NCI-H82 treated with DMSO at 0.1 percent for 48 hours (cell line): ENCODE results near the gene MYO5A.

Experiments used
- DNase-seq: peaks from one replicate; lab custom pipeline; 2025; ENCODE audit not compliant: unreplicated experiment; lab: John Stamatoyannopoulos, UW

Gene MYO5A

DNA sequence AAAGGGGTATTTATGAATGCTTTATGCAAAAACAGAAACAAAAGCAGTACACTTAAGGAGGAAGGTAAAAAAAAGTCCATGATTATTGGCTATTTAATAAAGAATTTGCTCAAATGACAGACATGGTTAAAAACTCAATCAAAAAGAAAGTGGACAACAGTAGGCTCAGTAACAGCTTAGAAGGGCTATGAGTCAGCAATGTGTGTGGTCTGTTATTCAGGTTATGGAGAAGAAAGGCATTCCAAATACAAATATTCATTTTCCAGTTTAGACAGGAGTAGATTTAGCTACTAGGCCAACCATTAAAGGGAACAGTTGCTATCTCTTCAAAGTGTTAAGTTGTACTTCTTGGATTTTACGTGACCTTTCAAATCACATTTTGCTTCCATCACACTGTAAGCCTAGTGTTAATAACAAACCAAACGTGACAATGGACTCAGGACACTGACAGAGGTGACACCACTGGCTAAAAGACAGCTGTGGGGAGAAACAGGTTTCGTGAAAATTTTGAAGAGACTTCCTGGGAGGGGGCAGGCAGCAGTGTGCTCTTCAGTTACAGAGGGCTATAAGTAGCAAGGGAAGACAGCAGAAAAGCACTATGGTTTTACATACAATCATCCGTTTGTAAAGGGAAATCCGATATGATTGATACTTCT, 191.4 kb downstream of the MYO5A start:
- no peak for DNase-seq

GRCh38 chr15:52336529-52336928, 192.2 kb downstream of the MYO5A start:
- DNase-seq, result no peak

GRCh38 chr15:52334491-52335160, 194.1 kb downstream of the MYO5A start:
- DNase-seq, result no peak

DNA sequence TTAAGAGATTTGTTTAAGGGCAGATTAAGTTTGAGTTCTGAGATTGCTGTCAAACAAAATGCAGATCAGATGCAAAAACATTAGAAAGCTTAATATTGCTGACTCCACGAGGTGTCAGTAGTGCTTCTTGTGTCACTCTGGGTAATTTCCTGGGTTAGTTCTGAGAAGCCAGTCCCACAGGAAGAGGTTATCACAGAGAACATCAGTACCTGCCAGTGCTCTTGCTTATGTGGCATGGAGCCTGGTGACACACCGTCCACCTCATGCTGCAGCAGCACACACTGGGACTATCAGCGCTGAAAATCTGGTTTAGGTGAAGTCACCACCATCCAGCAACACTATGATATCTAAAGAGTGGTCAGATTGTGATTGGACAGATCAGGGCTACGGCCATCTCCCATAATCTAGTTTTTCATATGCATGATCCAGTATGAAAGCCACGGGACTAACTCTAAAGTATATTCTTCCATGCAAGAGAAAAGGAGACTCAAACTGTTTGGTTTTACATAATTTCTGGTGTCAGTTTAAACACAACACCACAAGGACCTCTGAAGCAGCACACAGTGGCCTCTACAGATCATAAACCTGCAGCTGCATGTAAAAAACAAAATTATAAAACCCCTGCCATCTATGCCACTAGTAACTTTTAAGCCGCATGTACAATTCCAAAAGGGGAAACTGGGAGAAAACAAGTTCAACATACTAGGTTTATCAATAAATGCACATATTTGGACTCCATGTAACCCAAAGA, 197.0 kb downstream of the MYO5A start:
- DNase-seq, result no peak

GRCh38 chr15:52329987-52330386, 198.7 kb downstream of the MYO5A start:
- no peak for DNase-seq

DNA sequence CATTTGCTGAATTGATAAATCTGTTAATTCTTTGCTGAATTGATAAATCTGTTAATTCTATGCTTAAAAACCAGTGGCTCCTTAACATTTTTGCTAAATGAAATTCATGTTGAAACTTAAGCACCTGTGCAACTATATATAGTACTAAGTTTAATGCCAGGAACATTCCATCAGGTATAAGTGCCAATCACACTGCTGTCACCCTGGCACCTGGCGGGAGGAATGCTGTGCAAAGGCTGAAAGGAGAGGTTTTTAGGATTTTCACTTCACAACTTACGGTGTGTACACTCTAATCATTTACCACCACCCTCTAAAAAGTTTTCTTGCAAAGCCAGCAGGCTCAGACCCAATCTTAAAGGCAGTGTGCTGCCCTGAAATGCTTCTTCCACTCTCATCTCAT, 199.5 kb downstream of the MYO5A start:
- DNase-seq, result no peak

DNA sequence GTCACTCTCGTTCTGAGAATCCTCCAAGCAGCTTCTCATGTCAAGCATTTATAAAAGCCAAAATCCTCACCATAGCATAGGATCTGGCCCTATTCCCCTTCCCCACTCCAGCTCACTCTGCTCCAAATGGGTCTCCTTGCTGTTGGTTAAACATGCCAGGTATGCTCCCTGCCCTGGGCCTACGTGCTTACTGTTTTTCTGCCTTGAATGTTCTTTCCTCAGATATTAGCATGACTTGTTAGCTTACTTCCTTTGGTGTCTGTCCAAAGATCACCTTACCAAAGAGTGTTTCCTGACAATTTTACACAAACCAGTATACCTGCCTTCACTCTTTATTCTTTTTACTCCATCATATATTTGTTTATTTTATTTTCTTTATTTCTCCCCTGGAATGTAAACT, 200.0 kb downstream of the MYO5A start:
- DNase-seq, result no peak

- peak; percentile 20 for DNase-seq
Measured at GRCh38 chr15:52326756-52327155, 201.9 kb downstream of the MYO5A start.

- no peak for DNase-seq
Measured at GRCh38 chr15:52324109-52324508, 204.6 kb downstream of the MYO5A start.

- DNase-seq, result no peak
Measured at GRCh38 chr15:52318729-52319500, 209.8 kb downstream of the MYO5A start.

- DNase-seq, result no peak
Measured at GRCh38 chr15:52317688-52318087, 211.0 kb downstream of the MYO5A start.

GRCh38 chr15:52317022-52317421, 211.7 kb downstream of the MYO5A start:
- no peak for DNase-seq

DNA sequence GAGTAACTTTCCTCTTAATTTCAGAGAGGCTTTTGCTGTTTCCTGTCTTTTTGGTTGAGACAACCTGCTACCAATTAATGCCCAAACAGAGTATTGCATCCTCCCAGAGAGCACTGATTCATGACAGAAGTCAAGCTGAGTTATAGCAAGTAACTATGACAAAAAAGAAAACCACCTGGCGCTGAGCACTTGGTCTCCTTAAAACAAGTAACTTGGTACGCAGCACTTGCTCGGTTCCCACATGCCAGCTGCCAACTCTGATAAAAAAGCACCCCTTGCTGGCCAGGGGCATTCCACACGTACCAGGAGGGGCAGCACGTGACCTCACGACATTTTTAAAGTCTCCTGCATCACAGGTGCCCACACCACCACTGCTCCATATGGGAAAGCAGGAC, 219.5 kb downstream of the MYO5A start:
- no peak for DNase-seq

- no peak for DNase-seq
Measured at GRCh38 chr15:52308446-52309153, 220.1 kb downstream of the MYO5A start.

DNA sequence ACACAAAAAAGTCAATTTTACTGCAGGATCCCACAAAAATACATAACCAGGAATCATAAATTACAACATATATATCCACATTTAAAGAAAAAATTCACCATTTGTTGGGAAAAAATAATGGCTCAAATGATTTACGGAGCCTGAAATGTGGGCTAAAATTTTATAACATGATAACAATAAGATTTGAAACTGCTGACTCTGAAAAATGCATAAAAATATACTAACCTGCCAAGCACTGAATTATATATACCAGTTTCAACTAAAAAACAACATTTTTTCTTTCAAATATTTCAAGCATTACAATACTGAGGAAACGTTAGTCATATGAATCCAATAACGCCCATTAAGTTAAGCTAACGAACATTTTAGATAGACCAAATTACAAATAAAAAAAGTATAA, 220.8 kb downstream of the MYO5A start:
- no peak for DNase-seq

DNA sequence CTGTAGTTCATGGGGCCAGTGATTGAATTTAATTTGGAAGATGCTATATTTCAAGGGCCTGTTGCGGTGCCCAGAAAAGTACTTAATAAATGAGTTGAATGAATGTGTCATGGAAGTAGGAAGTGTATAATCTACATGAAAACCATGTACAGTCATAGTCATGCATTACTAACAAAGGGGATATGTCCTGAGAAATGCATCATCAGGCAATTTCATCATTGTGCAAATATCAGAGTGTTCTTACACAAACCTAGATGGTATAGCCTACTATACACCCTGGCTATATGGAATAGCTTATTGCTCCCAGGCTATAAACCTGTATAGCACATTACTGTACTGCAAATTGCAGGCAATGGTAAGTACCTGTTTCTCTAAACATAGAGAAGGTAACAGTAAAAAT, 222.4 kb downstream of the MYO5A start:
- no peak for DNase-seq

GRCh38 chr15:52303093-52303772, 225.4 kb downstream of the MYO5A start:
- no peak for DNase-seq

GRCh38 chr15:52301265-52301847, 227.3 kb downstream of the MYO5A start:
- no peak for DNase-seq

DNA sequence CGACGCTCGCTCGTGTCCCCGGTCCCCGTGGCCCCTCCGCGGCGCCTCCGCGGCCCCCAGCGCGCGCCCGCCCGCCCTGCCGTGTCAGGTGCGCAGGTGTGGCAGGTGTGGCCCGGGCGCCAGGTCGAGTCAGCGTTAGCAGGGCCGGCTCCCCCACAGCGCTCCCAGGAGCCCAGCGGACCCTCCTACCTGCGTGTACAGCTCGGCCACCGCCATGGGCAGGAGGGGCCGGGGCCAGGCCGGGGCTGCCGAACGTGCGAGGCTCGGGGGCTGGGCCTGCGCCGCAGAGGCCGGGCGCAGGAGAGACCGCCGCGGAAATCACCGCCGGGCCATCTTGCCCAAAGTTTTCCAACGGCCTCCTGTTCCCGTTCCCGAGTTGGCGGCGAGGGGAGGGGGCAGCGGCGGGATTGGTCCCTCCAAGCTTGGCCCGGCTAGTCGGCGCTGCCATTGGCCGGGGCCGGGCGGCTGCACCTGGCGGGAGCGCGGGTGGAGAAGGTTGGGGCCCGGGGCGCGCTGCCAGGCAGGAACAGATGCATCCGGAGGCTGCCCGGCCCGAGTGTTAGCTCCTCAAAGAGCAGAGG, 233.2 kb downstream of the MYO5A start, which contains the start of gene MYO5C:
Gene MYO5C, minus strand, starts transcription at position 384 of the 581 bp plus-strand sequence. Its CDS starts 168 bp downstream, at position 216.
- DNase-seq, result no peak
